ENCODE results near the gene ITGA8.

GRCh38 chr10:15627617-15628196, 92.0 kb downstream of the ITGA8 start:
- TF ChIP-seq CTCF (optimal IDR thresholded peaks at IDR 0.05 in 1 of 3, IDR thresholded peaks at IDR 0.05 in 1 of 3, conservative IDR thresholded peaks at IDR 0.05 in 1 of 3; ENCODE audit: extremely low read depth in 1 of 3, insufficient read depth in 2 of 3, low read length in 3 of 3) = no peak
- no peak for TF ChIP-seq EZH2 (IDR thresholded peaks at IDR 0.05; ENCODE audit: low read length)
